ENCODE results near the gene DIDO1. TPM values are rescaled to one million over a fixed set of nuclear protein-coding genes. Genes with fewer than 3 reads are reported as not detected.

Gene DIDO1
- total and polyA plus RNA-seq, 2 of the 4 experiments (the other 2 are of a cell fraction): 21.8 to 28.1 TPM

GRCh38 chr20:62890444-62890843, 35.9 kb downstream of the DIDO1 start:
- H2AFZ ChIP-seq (replicated peaks; ENCODE audit: low read length, poor library complexity): no peak overlapping the region
- in situ Hi-C loops (cut with MboI; ENCODE audit: low sequenced_read_pairs) (no loop called here), intact Hi-C loops (cut with micrococcal nuclease) (no loop called here), dilution Hi-C loops (cut with HindIII; ENCODE audit: low sequenced_read_pairs, unreplicated experiment) (no loop called here)
- no peak overlapping the region for H2AK5ac ChIP-seq (ENCODE audit: low read depth, low read length)
- no peak overlapping the region for H2BK120ac ChIP-seq (ENCODE audit: low read depth, low read length)
- peaks cover 11 to 56% of the 10 kb centered on the region in 2 experiments for H3K79me1 ChIP-seq (ENCODE audit: low read depth in 1 of 2, low read length in 2 of 2)
- H3K14ac ChIP-seq (replicated peaks; ENCODE audit: low read depth, low read length): no peak overlapping the region
- H3K9ac ChIP-seq (ENCODE audit: low read depth, low read length): no peak overlapping the region
- peaks cover 20% of the 10 kb centered on the region for H4K20me1 ChIP-seq (ENCODE audit: insufficient read depth, low read length)
- WGBS, 2 experiments (ENCODE audit: extremely low coverage in 2 of 2, insufficient read length in 1 of 2): 83% methylated on average over 2 of the region's 7 CpGs; no CpG with 5 or more reads in 1 of the 2 experiments
- H3K36me3 ChIP-seq (ENCODE audit: control insufficient read depth, insufficient read depth, low read length): peaks cover 73% of the 10 kb centered on the region
- DNase-seq (no peak), ATAC-seq (ENCODE audit: low read depth) (no peak)
- H2BK20ac ChIP-seq (ENCODE audit: low read depth, low read length): no peak overlapping the region
- CTCF ChIA-PET: interaction anchor here (1.7 kb wide), 1 partner anchor 15 kb away, joined by 6 read pairs; no protein-coding TSS in a partner anchor
- no peak overlapping the region for H4K5ac ChIP-seq (ENCODE audit: low read depth, low read length)
- no peak for TF ChIP-seq POLR2A (IDR thresholded peaks at IDR 0.05; ENCODE audit: low read depth, low read length)
- TF ChIP-seq MXI1 (IDR thresholded peaks at IDR 0.05; ENCODE audit: borderline replicate concordance, low read depth, low read length): no peak
- no peak for TF ChIP-seq MAFK (IDR thresholded peaks at IDR 0.05; ENCODE audit: low read depth, low read length)
- no peak for TF ChIP-seq CTCF (conservative IDR thresholded peaks at IDR 0.05; ENCODE audit: low read depth, low read length)
- no peak for TF ChIP-seq RFX5 (IDR thresholded peaks at IDR 0.05; ENCODE audit: low read depth, low read length)
- no peak for TF ChIP-seq SMC3 (IDR thresholded peaks at IDR 0.05; ENCODE audit: low read depth, low read length)
- no peak for TF ChIP-seq RCOR1 (IDR thresholded peaks at IDR 0.05; ENCODE audit: insufficient replicate concordance, low read length)
- TF ChIP-seq BHLHE40 (IDR thresholded peaks at IDR 0.05; ENCODE audit: low read depth, low read length): no peak
- no peak for TF ChIP-seq RAD21 (IDR thresholded peaks at IDR 0.05; ENCODE audit: low read length)
- no peak for TF ChIP-seq FOS (IDR thresholded peaks at IDR 0.05; ENCODE audit: low read depth, low read length)
- TF ChIP-seq ELK1 (IDR thresholded peaks at IDR 0.05; ENCODE audit: borderline replicate concordance, low read depth, low read length): no peak
- TF ChIP-seq CHD1 (IDR thresholded peaks at IDR 0.05; ENCODE audit: low read depth, low read length): no peak
- TF ChIP-seq MAZ (IDR thresholded peaks at IDR 0.05; ENCODE audit: borderline replicate concordance, low read depth, low read length): no peak
- TF ChIP-seq NFE2L2 (IDR thresholded peaks at IDR 0.05; ENCODE audit: low read depth, low read length): no peak
- no peak for TF ChIP-seq CEBPB (IDR thresholded peaks at IDR 0.05; ENCODE audit: low read depth, low read length)
- TF ChIP-seq USF2 (IDR thresholded peaks at IDR 0.05; ENCODE audit: low read depth, low read length): no peak
- H4K8ac ChIP-seq (ENCODE audit: low read depth in 2 of 2, low read length in 2 of 2): no peak overlapping the region
- no peak overlapping the region for H2BK15ac ChIP-seq (ENCODE audit: low read depth, low read length)
- H2BK5ac ChIP-seq (ENCODE audit: low read depth, low read length, poor library complexity, severe bottlenecking): no peak overlapping the region
- H3K4me2 ChIP-seq (ENCODE audit: low read depth, low read length): no peak overlapping the region
- POLR2A ChIA-PET (ENCODE audit: unreplicated experiment): no interaction called here
- no peak overlapping the region for H3K27ac ChIP-seq (ENCODE audit: insufficient read depth, low read length)
- H4K91ac ChIP-seq (ENCODE audit: insufficient read depth, low read depth, low read length): no peak overlapping the region
- H3K4ac ChIP-seq (ENCODE audit: low read depth, low read length): no peak overlapping the region
- no peak overlapping the region for H3K4me3 ChIP-seq (ENCODE audit: insufficient read depth, low read depth, low read length)
- no peak overlapping the region for H3K56ac ChIP-seq (ENCODE audit: extremely low read depth, insufficient read depth, low read length)
- H3K9me1 ChIP-seq (ENCODE audit: insufficient read depth, low read length): peaks cover 11% of the 10 kb centered on the region
- H3K9me3 ChIP-seq (ENCODE audit: control insufficient read depth, insufficient read depth, low read length): no peaks in the 10 kb centered on the region
- peaks cover 11% of the 10 kb centered on the region for H3K4me1 ChIP-seq (ENCODE audit: control insufficient read depth, insufficient read depth, low read length)
- H2AK9ac ChIP-seq (replicated peaks; ENCODE audit: low read depth, low read length, poor library complexity): no peak overlapping the region
- H3K27me3 ChIP-seq (ENCODE audit: control insufficient read depth, insufficient read depth, low read length): no peaks in the 10 kb centered on the region
- H3K23ac ChIP-seq (ENCODE audit: low read depth, low read length): no peak overlapping the region
- no peak overlapping the region for H3K18ac ChIP-seq (ENCODE audit: low read depth, low read length)
- BruUV-seq (replicated peaks): no TSS peak

Data from IMR-90 (cell line).